KMS-11 (cell line): ENCODE data around the gene SLC26A6.

Source experiments
- H2AFZ ChIP-seq: fragments of 200-600 bp; sonication (generic); 2 replicates; pipeline ENCODE4 v1.6.1; 2016; ENCODE audit warnings: antibody characterized with exemption, mixed run types, low read depth
- H3K27ac ChIP-seq: fragments of 200-600 bp; sonication (generic); 2 replicates; pipeline ENCODE4 v1.6.1; 2016; ENCODE audit warnings: mild to moderate bottlenecking, mixed run types
- H3K27me3 ChIP-seq: fragments of 200-600 bp; sonication (generic); 2 replicates; pipeline ENCODE4 v1.6.1; 2017; ENCODE audit warnings: mild to moderate bottlenecking, low read depth, mixed run types, moderate library complexity; ENCODE audit not compliant: insufficient read depth
- H3K36me3 ChIP-seq: fragments of 200-600 bp; sonication (generic); 2 replicates; pipeline ENCODE4 v1.6.1; 2017; ENCODE audit warnings: mild to moderate bottlenecking, mixed run types; ENCODE audit not compliant: insufficient read depth
- H3K4me1 ChIP-seq: fragments of 200-600 bp; sonication (generic); 2 replicates; pipeline ENCODE4 v1.6.1; 2016; ENCODE audit warnings: mild to moderate bottlenecking, low read depth, mixed run types; ENCODE audit not compliant: poor library complexity, severe bottlenecking
- H3K4me2 ChIP-seq: fragments of 200-600 bp; sonication (generic); 2 replicates; pipeline ENCODE4 v1.7.0; 2016; ENCODE audit warnings: mild to moderate bottlenecking, mixed run types
- H3K4me3 ChIP-seq: fragments of 200-600 bp; sonication (generic); IDR thresholded peaks from 2 replicates; pipeline ENCODE4 v1.6.1; 2017; ENCODE audit warnings: low read depth, low read length, mixed read lengths; ENCODE audit not compliant: insufficient read depth
- H3K79me2 ChIP-seq: fragments of 200-600 bp; sonication (generic); 2 replicates; pipeline ENCODE4 v1.6.1; 2016; ENCODE audit warnings: low read depth, mixed run types; ENCODE audit not compliant: insufficient read depth
- H3K9ac ChIP-seq: fragments of 200-600 bp; sonication (generic); 2 replicates; pipeline ENCODE4 v1.6.1; 2016; ENCODE audit warnings: mild to moderate bottlenecking, mixed run types
- H4K20me1 ChIP-seq: fragments of 200-600 bp; sonication (generic); 2 replicates; pipeline ENCODE4 v1.6.1; 2016; ENCODE audit warnings: mild to moderate bottlenecking, mixed run types; ENCODE audit not compliant: insufficient read depth
- TF ChIP-seq, protein P1 (sequence below): fragments of 200-600 bp; sonication (generic); conservative IDR thresholded peaks from 2 replicates; pipeline ENCODE4 v1.6.1; 2017; ENCODE audit warnings: low read depth, mild to moderate bottlenecking, antibody characterized with exemption, low read length, moderate library complexity, mixed read lengths

SLC26A6 gene

DNA sequence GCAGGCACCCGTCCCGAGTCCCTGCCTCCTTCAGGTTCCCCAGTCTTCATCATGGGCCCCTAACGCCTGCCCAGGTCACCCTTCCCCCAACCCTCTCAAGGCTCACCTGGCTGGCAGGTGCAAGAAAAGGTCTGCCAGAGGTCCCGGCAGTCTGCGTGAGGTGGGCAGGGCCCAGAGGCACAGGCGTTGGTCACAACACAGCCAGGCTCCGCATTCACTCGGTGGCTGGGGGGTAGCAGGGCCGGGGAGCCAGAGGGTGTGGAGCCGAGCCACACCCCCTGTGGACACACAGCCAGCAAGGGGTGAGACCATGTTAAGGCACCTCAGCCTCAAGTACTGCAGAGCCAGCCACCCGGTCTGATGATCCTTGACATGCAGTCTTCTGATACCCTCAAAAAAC is 16.5 kb upstream of the SLC26A6 start:
- TF ChIP-seq, protein P1, sequence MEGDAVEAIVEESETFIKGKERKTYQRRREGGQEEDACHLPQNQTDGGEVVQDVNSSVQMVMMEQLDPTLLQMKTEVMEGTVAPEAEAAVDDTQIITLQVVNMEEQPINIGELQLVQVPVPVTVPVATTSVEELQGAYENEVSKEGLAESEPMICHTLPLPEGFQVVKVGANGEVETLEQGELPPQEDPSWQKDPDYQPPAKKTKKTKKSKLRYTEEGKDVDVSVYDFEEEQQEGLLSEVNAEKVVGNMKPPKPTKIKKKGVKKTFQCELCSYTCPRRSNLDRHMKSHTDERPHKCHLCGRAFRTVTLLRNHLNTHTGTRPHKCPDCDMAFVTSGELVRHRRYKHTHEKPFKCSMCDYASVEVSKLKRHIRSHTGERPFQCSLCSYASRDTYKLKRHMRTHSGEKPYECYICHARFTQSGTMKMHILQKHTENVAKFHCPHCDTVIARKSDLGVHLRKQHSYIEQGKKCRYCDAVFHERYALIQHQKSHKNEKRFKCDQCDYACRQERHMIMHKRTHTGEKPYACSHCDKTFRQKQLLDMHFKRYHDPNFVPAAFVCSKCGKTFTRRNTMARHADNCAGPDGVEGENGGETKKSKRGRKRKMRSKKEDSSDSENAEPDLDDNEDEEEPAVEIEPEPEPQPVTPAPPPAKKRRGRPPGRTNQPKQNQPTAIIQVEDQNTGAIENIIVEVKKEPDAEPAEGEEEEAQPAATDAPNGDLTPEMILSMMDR, result no peak
- Histone ChIP-seq H4K20me1 (no peaks in the 10 kb centered on the region), H3K79me2 (no peaks in the 10 kb centered on the region), H3K4me3 (no peak overlapping the region), H3K4me2 (no peak overlapping the region), H3K4me1 (peaks cover 20% of the 10 kb centered on the region), H3K27me3 (no peaks in the 10 kb centered on the region), H3K27ac (no peak overlapping the region), H3K36me3 (no peaks in the 10 kb centered on the region), H3K9ac (no peak overlapping the region), H2AFZ (no peak overlapping the region)

DNA sequence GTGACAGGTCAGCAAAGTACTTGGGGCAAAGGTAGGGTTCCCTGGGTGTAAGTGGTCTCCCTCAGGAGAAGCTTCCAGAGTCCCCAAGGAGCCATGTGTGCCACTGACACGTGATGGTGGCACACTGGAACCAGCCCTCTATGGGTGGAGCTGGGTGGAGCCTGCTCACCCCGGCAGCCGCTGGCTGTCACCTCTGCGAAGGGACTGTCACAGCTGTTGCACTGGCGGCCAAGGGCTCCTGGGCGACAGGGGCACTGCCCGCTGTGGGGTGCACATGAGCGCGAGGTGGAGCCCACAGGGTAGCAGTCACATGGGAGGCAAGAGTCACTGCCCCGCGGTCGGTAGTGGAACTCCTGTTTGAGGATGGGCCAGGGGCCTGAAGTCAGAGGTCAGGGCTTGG is 15.5 kb upstream of the SLC26A6 start:
- Histone ChIP-seq H3K36me3 (no peaks in the 10 kb centered on the region), H3K4me2 (no peak overlapping the region), H3K79me2 (no peaks in the 10 kb centered on the region), H3K4me3 (no peak overlapping the region), H3K27me3 (no peaks in the 10 kb centered on the region), H3K27ac (no peak overlapping the region), H4K20me1 (no peaks in the 10 kb centered on the region), H2AFZ (no peak overlapping the region), H3K4me1 (peaks cover 20% of the 10 kb centered on the region), H3K9ac (no peak overlapping the region)
- TF ChIP-seq, protein P1, result no peak

DNA sequence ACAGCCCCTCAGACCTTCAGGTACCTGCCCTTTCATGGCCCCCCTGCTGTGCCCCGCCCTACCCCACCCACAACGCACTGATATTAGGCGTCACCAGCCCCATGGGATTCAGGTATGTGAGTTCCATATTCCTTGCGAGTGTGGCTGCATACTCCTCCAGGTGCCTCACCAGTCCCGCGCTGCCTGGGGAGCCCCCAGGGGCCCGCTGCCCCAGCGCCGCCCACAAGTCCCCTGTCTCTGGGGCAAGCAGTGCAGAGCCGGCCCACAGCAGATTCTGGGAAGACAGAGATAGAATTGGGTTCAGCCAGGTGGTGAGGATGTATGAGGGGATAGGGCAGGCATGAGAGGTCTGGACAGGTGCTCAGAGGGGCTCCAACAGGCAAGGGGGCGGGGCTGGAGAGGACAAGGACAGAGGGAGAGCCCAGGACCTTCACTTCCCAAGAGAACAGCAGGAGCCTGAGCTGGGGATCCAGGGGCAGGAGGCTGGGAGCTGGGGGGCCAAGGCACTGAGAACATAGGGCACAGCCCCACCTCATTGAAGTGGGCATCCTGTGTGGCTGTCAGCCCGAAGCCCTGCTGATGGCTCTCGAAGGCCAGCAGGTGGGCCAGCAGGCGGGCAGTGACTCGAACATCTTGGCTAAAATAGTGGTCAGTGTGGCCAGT is 13.1 kb upstream of the SLC26A6 start:
- no peak overlapping the region for H2AFZ ChIP-seq
- no peak overlapping the region for H3K4me3 ChIP-seq
- H3K79me2 ChIP-seq, result no peaks in the 10 kb centered on the region
- H3K4me2 ChIP-seq, result no peak overlapping the region
- no peaks in the 10 kb centered on the region for H4K20me1 ChIP-seq
- H3K27ac ChIP-seq, result no peak overlapping the region
- TF ChIP-seq, protein P1, result no peak
- H3K27me3 ChIP-seq, result no peaks in the 10 kb centered on the region
- H3K36me3 ChIP-seq, result no peaks in the 10 kb centered on the region
- H3K9ac ChIP-seq, result no peak overlapping the region
- peaks cover 13% of the 10 kb centered on the region for H3K4me1 ChIP-seq

DNA sequence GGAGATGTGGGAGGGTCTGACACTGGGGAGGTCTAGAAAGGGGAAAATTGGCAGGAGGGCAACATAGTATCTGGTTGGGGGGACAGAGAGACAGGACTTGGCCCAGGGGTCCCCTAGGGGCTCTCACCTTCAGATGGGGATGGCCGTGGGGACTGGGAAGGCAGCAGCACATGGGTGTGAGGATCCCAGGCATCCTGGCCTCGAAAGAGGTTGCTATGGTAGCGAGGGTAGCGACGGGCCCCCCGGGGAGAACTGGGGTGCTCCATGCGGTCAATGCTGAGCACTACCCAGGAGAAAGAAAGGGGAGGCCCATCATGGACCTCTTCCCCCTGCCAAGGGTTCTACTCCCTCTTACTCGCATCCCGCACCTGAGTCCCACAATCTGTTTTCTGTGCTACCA is 12.5 kb upstream of the SLC26A6 start:
- Histone ChIP-seq H3K4me1 (peaks cover 7% of the 10 kb centered on the region), H3K9ac (no peak overlapping the region), H4K20me1 (no peaks in the 10 kb centered on the region), H3K4me3 (no peak overlapping the region), H3K4me2 (no peak overlapping the region), H3K36me3 (no peaks in the 10 kb centered on the region), H3K79me2 (no peaks in the 10 kb centered on the region), H3K27me3 (no peaks in the 10 kb centered on the region), H2AFZ (no peak overlapping the region), H3K27ac (no peak overlapping the region)
- TF ChIP-seq, protein P1, result no peak
